H1 (cell line): ENCODE measurements around the gene PINLYP. TPM values are rescaled to one million over a fixed set of nuclear protein-coding genes. Genes with fewer than 3 reads are reported as not detected.

Source experiments
- CHD7 ChIP-seq: fragments of 300-600 bp; sonication (generic); IDR thresholded peaks from 2 replicates; pipeline ENCODE4 v1.7.1; 2012; ENCODE audit warnings: low read length, moderate library complexity, mild to moderate bottlenecking, inconsistent platforms; ENCODE audit not compliant: insufficient replicate concordance
- CREB1 ChIP-seq: IDR thresholded peaks from 2 replicates; pipeline ENCODE4 v1.6.1; 2012; ENCODE audit warnings: inconsistent platforms
- GABPA ChIP-seq: IDR thresholded peaks from 2 replicates; pipeline ENCODE4 v1.6.1; 2011; ENCODE audit warnings: mild to moderate bottlenecking, low read length, moderate library complexity, borderline replicate concordance; ENCODE audit not compliant: insufficient read depth
- KDM5A ChIP-seq: fragments of 200-600 bp; IDR thresholded peaks from 2 replicates; pipeline ENCODE4 v1.7.1; 2012; ENCODE audit warnings: mild to moderate bottlenecking, low read length, inconsistent platforms, mixed read lengths
- MAFK ChIP-seq: IDR thresholded peaks from 2 replicates; pipeline ENCODE4 v1.6.1; 2012; ENCODE audit warnings: low read depth, mild to moderate bottlenecking, improper control_type of control experiment, low read length
- NRF1 ChIP-seq: IDR thresholded peaks from 2 replicates; pipeline ENCODE4 v1.6.1; 2011; ENCODE audit warnings: mild to moderate bottlenecking, low read depth, low read length, improper control_type of control experiment
- TBP ChIP-seq: IDR thresholded peaks from 2 replicates; pipeline ENCODE4 v1.6.1; 2011; ENCODE audit warnings: low read depth, low read length, improper control_type of control experiment
- polyA plus RNA-seq, 7 experiments: library from polyadenylated mRNA; depleted of rRNA in 3 of 7; stranded (reverse) in 5 of 7; unstranded in 2 of 7; fragments of >200 nt in 5 of 7; fragments of 200-250 nt in 2 of 7; gene quantifications; 1 replicate in 5 of 7; 2 replicates in 1 of 7; 4 replicates in 1 of 7; pipeline versions ENCODE4 v1.2.1 to v1.2.3, GENCODE V29; 2011 to 2013; ENCODE audit warnings: missing spikeins in 2 of 7, mixed read lengths in 2 of 7
- total RNA-seq: library from RNA; stranded (reverse); fragmentation: NEBNext Ultra II Directional; extraction: Animal tissue kit (Norgen Biotek cat#: 25700); gene quantifications from 2 replicates; pipeline ENCODE4 v1.2.1, GENCODE V29; 2021

The PINLYP gene
- total and polyA plus RNA-seq, 2 of the 8 experiments (the other 6 are each of a cell fraction or from before 2014, with no cell fraction given), result 7.5 to 31.3 TPM

GRCh38 chr19:43575156-43575950 is at the start of gene PINLYP, which contains the start of gene XRCC1 (continued):
- no peak for TF ChIP-seq CHD7
- TF ChIP-seq CREB1, result peak; percentile 94
- peak; percentile 32 for TF ChIP-seq KDM5A
- TF ChIP-seq NRF1, result peak; percentile 89
- TF ChIP-seq GABPA, result no peak
- no peak for TF ChIP-seq MAFK
- peak; percentile 50; the same call in 1 of the 2 replicates for TF ChIP-seq TBP
